NCI-H2029 treated with DMSO at 0.1 percent for 48 hours (cell line): ENCODE measurements around the gene ITSN2.
"Not testable (repeated sequence)": the region's sequence is repeated elsewhere in the genome, so short reads cannot be mapped to it uniquely, and the experiment has no call there.

ENCODE experiments used
- DNase-seq: peaks from one replicate; lab custom pipeline; 2025; lab: John Stamatoyannopoulos, UW

ITSN2 gene

GRCh38 chr2:24363301-24363700, 3.0 kb upstream of the ITSN2 start:
- DNase-seq: no peak

- no peak for DNase-seq
Measured at GRCh38 chr2:24362253-24362652, 1.9 kb upstream of the ITSN2 start.

GRCh38 chr2:24360963-24361330, 611 bp upstream of the ITSN2 start:
- no peak for DNase-seq

GRCh38 chr2:24359129-24360049, 947 bp downstream of the ITSN2 start:
- no peak for DNase-seq

- DNase-seq: not testable (repeated sequence)
Measured at GRCh38 chr2:24357767-24358166, 2.6 kb downstream of the ITSN2 start.

- not testable (repeated sequence) for DNase-seq
Measured at GRCh38 chr2:24357115-24357514, 3.2 kb downstream of the ITSN2 start.

- no peak for DNase-seq
Measured at GRCh38 chr2:24354957-24355356, 5.4 kb downstream of the ITSN2 start.

- DNase-seq: no peak
Measured at GRCh38 chr2:24354395-24354794, 5.9 kb downstream of the ITSN2 start.

- no peak for DNase-seq
Measured at GRCh38 chr2:24353973-24354372, 6.4 kb downstream of the ITSN2 start.

- no peak for DNase-seq
Measured at GRCh38 chr2:24353364-24353763, 7.0 kb downstream of the ITSN2 start.

GRCh38 chr2:24352664-24353063, 7.7 kb downstream of the ITSN2 start:
- no peak for DNase-seq

GRCh38 chr2:24351981-24352380, 8.4 kb downstream of the ITSN2 start:
- DNase-seq: no peak

- DNase-seq: no peak
Measured at GRCh38 chr2:24351627-24351938, 8.8 kb downstream of the ITSN2 start.

GRCh38 chr2:24350826-24351626, 9.3 kb downstream of the ITSN2 start:
- DNase-seq: no peak

GRCh38 chr2:24349097-24349496, 11.2 kb downstream of the ITSN2 start:
- DNase-seq: no peak

- DNase-seq: no peak
Measured at GRCh38 chr2:24345937-24346336, 14.4 kb downstream of the ITSN2 start.

GRCh38 chr2:24343225-24343882, 17.0 kb downstream of the ITSN2 start:
- DNase-seq: no peak

- DNase-seq: no peak
Measured at GRCh38 chr2:24342110-24342910, 18.0 kb downstream of the ITSN2 start.

- no peak for DNase-seq
Measured at GRCh38 chr2:24339856-24340262, 20.5 kb downstream of the ITSN2 start.

- DNase-seq: not testable (repeated sequence)
Measured at GRCh38 chr2:24339098-24339497, 21.2 kb downstream of the ITSN2 start.

GRCh38 chr2:24337890-24338289, 22.4 kb downstream of the ITSN2 start:
- DNase-seq: no peak

GRCh38 chr2:24336811-24337210, 23.5 kb downstream of the ITSN2 start:
- DNase-seq: no peak
